Measurements from ENCODE around the gene CAMKMT. TPM values are rescaled to one million over a fixed set of nuclear protein-coding genes. Genes with fewer than 3 reads are reported as not detected.

Gene CAMKMT
- total RNA-seq, 1 experiment from 2014 or later: 17.4 TPM

DNA sequence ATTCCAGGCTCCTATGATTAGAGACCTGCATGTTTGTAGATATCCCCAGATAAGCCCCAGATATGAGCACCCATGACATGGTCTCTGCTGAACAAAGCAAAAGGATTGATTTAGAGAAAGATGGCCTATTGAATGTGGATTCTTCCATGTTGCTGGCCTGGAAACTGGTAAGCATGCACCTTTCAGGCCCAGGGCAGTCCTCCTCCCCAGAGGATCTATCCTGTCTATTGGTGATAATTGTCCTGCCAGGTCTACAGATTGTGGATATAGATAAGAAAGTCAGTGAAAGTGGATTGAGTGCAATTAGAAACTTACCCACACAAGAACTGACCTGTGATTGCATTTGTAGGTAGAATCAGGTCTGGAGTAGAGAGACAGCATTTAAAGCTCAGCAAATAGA lies 322.8 kb downstream of the CAMKMT start:
- H3K4me3 Mint-ChIP-seq: no peak overlapping the region
- DNase-seq: no peak
- H3K4me1 Mint-ChIP-seq: peaks cover 19 to 31% of the 10 kb centered on the region in 2 experiments

More for the DNA sequence above, 322.8 kb downstream of the CAMKMT start:
- H4K5ac ChIP-seq (ENCODE audit: insufficient read length, low read depth, low read length): no peak overlapping the region
- no peak overlapping the region for H2AK5ac ChIP-seq (ENCODE audit: insufficient read length, low read length)
- no peak overlapping the region for H3K56ac ChIP-seq (ENCODE audit: insufficient read length, low read depth, low read length)
- H4K20me1 ChIP-seq (ENCODE audit: control insufficient read depth, insufficient read depth, insufficient read length): no peaks in the 10 kb centered on the region
- H3K9me3 ChIP-seq (ENCODE audit: control insufficient read depth, low read depth, low read length): no peaks in the 10 kb centered on the region
- no peak overlapping the region for H4K91ac ChIP-seq (ENCODE audit: insufficient read length, low read depth, low read length)
- Mint-ChIP-seq H3K9me3 (no peaks in the 10 kb centered on the region), H3K36me3 (ENCODE audit: insufficient read depth in 1 of 3, low read depth in 3 of 3) (peaks cover 0 to 3% (median 0%) of the 10 kb centered on the region in 3 experiments; a peak in 1 of 7 replicates), H3K27ac (no peak overlapping the region; a peak in 1 of 7 replicates), H3K27me3 (ENCODE audit: low read depth) (no peaks in the 10 kb centered on the region)
- H3K79me1 ChIP-seq (ENCODE audit: insufficient read depth, low read depth, low read length, poor library complexity, severe bottlenecking): no peaks in the 10 kb centered on the region
- no peak overlapping the region for H4K8ac ChIP-seq (replicated peaks; ENCODE audit: insufficient read length, low read depth, low read length)
- H3K23me2 ChIP-seq (ENCODE audit: insufficient read length, low read depth, low read length, poor library complexity, severe bottlenecking): no peaks in the 10 kb centered on the region
- no peak overlapping the region for H2AFZ ChIP-seq (ENCODE audit: low read length)
- no peak overlapping the region for H2BK120ac ChIP-seq (ENCODE audit: low read depth, low read length, poor library complexity, severe bottlenecking)
- H3K27me3 ChIP-seq (ENCODE audit: insufficient read depth, low read length): no peaks in the 10 kb centered on the region
- no peak overlapping the region for H2BK15ac ChIP-seq (ENCODE audit: low read depth, low read length)
- H2BK5ac ChIP-seq (ENCODE audit: insufficient read length, low read length): no peak overlapping the region
- H3T11ph ChIP-seq (ENCODE audit: low read length): no peak overlapping the region
- TF ChIP-seq, protein P1, sequence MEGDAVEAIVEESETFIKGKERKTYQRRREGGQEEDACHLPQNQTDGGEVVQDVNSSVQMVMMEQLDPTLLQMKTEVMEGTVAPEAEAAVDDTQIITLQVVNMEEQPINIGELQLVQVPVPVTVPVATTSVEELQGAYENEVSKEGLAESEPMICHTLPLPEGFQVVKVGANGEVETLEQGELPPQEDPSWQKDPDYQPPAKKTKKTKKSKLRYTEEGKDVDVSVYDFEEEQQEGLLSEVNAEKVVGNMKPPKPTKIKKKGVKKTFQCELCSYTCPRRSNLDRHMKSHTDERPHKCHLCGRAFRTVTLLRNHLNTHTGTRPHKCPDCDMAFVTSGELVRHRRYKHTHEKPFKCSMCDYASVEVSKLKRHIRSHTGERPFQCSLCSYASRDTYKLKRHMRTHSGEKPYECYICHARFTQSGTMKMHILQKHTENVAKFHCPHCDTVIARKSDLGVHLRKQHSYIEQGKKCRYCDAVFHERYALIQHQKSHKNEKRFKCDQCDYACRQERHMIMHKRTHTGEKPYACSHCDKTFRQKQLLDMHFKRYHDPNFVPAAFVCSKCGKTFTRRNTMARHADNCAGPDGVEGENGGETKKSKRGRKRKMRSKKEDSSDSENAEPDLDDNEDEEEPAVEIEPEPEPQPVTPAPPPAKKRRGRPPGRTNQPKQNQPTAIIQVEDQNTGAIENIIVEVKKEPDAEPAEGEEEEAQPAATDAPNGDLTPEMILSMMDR (conservative IDR thresholded peaks at IDR 0.05): no peak
- H3K4me1 ChIP-seq (ENCODE audit: insufficient read depth, low read length): no peaks in the 10 kb centered on the region; the same call in 1 of the 2 replicates
- no peak overlapping the region for H3K4me2 ChIP-seq (ENCODE audit: insufficient read depth, insufficient read length, low read length)
- H3K79me2 ChIP-seq (ENCODE audit: insufficient read depth, low read length): no peaks in the 10 kb centered on the region
- H3K18ac ChIP-seq (ENCODE audit: insufficient read length, low read depth, low read length): no peak overlapping the region
- H3K23ac ChIP-seq (ENCODE audit: insufficient read length, low read depth, low read length): no peak overlapping the region
- H3K9ac ChIP-seq (ENCODE audit: extremely low read depth, insufficient read length, low read length): no peak overlapping the region
- H3K27ac ChIP-seq (ENCODE audit: insufficient read length, low read depth, low read length): no peak overlapping the region
- no peak overlapping the region for H3K14ac ChIP-seq (ENCODE audit: insufficient read depth, low read length)
- no peak overlapping the region for H2BK12ac ChIP-seq (ENCODE audit: insufficient read length, low read depth, low read length)
- H2BK20ac ChIP-seq (ENCODE audit: low read depth, low read length, poor library complexity, severe bottlenecking): no peak overlapping the region
- no peak overlapping the region for H3K4ac ChIP-seq (ENCODE audit: low read depth, low read length)

All from H9 (cell line).